GM06990 (cell line): ENCODE data around the gene C16orf96.

Experiments used
- DNase-seq: peaks from one replicate; pipeline ENCODE4 v3.0.0-alpha.2; 2011; ENCODE audit not compliant: insufficient read length; ENCODE audit errors: extremely low read depth
- H3K27me3 ChIP-seq: replicated peaks from 2 replicates; pipeline ENCODE4 v1.6.0; 2011; ENCODE audit warnings: low read length; ENCODE audit not compliant: control insufficient read depth, insufficient read depth
- H3K36me3 ChIP-seq: 2 replicates; pipeline ENCODE4 v1.5.1; 2011; ENCODE audit warnings: low read length; ENCODE audit not compliant: control insufficient read depth, insufficient read depth
- H3K4me3 ChIP-seq: replicated peaks from 2 replicates; pipeline ENCODE4 v1.5.1; 2011; ENCODE audit warnings: low read depth, mild to moderate bottlenecking, control low read depth, low read length
- TF ChIP-seq, protein P1 (sequence below): IDR thresholded peaks from 2 replicates; pipeline ENCODE4 v1.5.1; 2011; ENCODE audit warnings: low read length, control low read depth, mild to moderate bottlenecking, inconsistent platforms; ENCODE audit not compliant: insufficient read depth, poor library complexity, severe bottlenecking

The C16orf96 gene

DNA sequence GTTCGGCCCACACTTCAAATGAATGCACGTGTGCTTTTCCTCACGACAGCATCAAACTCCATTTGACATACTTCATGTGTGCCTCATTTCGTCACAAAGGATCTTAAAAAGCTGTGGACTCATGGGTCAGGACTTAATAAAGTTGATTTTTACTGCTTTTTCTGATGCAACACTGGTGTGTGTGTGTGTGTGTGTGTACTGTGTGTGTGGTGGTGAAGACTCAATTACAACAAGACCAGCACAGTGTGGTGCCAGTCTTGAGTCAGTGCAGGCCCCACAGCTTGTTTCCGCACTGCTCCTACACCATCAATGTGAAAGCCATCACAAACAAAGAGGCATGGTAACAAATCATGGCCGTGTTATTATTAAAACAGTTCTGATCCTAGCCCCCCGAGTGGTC is 35.2 kb upstream of the C16orf96 start:
- Histone ChIP-seq H3K4me3 (no peak overlapping the region), H3K27me3 (no peaks in the 10 kb centered on the region), H3K36me3 (no peaks in the 10 kb centered on the region)
- DNase-seq = no peak
- TF ChIP-seq, protein P1, sequence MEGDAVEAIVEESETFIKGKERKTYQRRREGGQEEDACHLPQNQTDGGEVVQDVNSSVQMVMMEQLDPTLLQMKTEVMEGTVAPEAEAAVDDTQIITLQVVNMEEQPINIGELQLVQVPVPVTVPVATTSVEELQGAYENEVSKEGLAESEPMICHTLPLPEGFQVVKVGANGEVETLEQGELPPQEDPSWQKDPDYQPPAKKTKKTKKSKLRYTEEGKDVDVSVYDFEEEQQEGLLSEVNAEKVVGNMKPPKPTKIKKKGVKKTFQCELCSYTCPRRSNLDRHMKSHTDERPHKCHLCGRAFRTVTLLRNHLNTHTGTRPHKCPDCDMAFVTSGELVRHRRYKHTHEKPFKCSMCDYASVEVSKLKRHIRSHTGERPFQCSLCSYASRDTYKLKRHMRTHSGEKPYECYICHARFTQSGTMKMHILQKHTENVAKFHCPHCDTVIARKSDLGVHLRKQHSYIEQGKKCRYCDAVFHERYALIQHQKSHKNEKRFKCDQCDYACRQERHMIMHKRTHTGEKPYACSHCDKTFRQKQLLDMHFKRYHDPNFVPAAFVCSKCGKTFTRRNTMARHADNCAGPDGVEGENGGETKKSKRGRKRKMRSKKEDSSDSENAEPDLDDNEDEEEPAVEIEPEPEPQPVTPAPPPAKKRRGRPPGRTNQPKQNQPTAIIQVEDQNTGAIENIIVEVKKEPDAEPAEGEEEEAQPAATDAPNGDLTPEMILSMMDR = no peak

DNA sequence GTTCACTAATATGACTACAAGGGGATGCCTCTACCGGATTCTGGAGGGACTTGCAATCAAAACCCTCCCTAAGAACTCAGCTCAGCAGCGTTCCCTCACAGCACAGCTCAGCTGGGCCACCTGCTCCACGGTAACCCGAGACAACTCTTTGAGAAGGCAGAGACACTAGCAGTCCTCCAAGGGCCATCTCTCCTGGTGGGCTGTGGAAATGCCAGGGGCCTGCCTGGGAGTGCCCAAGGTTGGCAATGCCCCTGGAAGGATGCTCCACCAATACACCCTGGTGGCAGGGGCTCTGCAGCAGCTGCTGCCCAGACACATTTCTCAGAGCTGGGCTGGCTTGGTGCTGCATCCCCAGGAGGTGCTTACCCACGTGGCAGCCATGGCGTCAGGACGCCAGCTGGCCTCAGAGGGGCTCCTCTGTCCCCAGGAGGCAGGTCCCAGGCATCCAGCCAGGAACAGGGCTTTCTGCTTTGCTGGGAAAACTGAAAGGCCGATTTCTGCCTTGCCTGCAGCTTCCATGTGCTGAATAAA is 34.0 kb upstream of the C16orf96 start:
- Histone ChIP-seq H3K36me3 (no peaks in the 10 kb centered on the region), H3K4me3 (no peak overlapping the region), H3K27me3 (no peaks in the 10 kb centered on the region)
- TF ChIP-seq, protein P1 = no peak
- no peak for DNase-seq

DNA sequence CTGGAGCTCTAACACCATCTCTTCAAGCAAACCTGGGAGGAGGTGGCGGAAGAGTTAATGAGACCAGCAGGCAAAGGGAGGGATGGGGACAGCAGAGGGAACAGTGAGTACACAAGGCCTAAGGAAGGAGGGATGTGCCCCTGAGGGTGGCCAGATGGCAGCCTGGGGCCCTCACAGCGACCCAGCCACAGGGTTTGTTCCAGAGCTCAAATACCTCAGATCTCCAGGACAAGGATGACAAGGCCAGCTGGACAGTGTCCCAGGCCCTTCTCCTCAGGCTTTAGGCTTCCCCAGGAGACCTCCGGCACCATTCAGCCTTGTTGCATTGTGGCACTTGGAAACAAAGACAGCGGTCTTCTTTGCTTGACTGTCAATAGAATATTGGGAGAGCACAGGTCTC is 32.5 kb upstream of the C16orf96 start:
- H3K27me3 ChIP-seq = no peaks in the 10 kb centered on the region
- no peaks in the 10 kb centered on the region for H3K36me3 ChIP-seq
- no peak overlapping the region for H3K4me3 ChIP-seq
- TF ChIP-seq, protein P1 = no peak
- DNase-seq = no peak

DNA sequence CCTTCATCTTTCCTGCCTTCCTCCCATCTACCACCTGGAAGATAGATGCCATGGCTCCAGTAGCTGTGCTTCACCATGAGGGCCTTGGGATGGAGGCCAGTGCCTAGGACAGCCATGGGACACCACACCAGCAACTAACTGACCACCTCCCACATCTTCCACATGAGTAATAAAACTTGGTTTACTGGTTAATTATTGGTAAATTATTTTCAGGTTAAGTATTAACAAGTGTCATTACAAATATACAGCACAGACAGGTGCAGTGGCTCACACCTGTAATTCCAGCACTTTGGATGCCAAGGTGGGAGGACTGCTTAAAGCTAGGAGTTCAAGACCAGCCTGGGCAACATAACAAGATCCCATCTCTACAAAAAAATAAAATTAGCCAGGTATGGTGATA is 31.6 kb upstream of the C16orf96 start:
- H3K27me3 ChIP-seq = no peaks in the 10 kb centered on the region
- DNase-seq = no peak
- H3K4me3 ChIP-seq = no peak overlapping the region
- no peaks in the 10 kb centered on the region for H3K36me3 ChIP-seq
- TF ChIP-seq, protein P1 = no peak

DNA sequence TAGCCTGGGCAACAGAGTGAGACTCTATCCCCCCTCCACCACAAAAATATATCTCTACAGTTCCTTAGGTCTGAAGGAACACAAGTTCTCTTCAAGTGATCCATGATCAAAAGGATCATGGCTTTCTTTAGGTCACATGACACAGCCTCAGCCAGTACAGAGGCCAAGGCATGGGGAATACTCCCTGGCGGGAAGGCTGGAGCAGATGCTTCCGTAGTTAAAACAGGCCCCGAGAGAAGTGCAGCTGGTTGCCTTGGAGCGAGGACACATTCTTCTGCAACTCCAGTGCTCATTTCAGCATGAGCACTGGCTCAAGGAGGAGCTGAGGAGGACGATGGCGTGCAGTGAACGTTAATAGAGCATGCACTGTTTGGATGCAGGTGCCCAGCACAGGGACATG is 31.1 kb upstream of the C16orf96 start:
- Histone ChIP-seq H3K4me3 (no peak overlapping the region), H3K36me3 (no peaks in the 10 kb centered on the region), H3K27me3 (no peaks in the 10 kb centered on the region)
- TF ChIP-seq, protein P1 = no peak
- DNase-seq = no peak

DNA sequence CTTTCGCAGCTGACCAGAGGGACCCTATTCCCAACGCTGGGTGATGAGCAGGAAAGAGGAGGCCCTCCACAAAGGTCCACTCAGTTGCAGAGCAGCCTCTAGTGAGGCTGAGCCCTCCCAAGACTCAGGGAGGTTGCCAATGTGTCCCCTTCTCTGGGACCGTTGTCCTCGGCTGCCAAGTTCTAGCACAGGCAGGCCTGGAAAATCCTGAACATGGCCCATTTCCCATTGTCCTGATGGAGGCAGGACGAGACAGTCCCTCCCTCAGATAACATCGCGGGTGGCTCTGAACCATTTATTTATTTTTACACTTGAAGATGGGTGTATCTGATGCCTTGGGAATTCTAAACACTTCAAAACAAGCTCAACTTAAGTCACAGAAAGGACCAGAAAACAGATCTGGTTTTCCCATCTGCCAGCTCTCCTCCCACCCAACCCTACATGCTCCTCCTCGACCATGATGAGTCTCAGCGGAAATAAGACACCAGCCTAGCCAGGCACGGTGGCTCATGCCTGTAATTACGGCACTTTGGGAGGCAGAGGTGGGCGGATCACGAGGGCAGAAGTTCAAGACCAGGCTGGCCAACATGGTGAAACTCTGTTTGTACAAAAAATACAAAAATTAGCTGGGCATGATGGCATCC is 30.4 kb upstream of the C16orf96 start:
- Histone ChIP-seq H3K4me3 (no peak overlapping the region), H3K27me3 (no peaks in the 10 kb centered on the region), H3K36me3 (no peaks in the 10 kb centered on the region)
- no peak for DNase-seq
- TF ChIP-seq, protein P1 = no peak
